Esophagus squamous epithelium (tissue), 5 donors: ENCODE results near the gene FCHSD1. TPM values are rescaled to one million over a fixed set of nuclear protein-coding genes. Genes with fewer than 3 reads are reported as not detected.

Experiments used
- DNase-seq: peaks from one replicate; lab custom pipeline; 2025; lab: John Stamatoyannopoulos, UW
- H3K27ac ChIP-seq, 4 donors: fragments of 200-600 bp; sonication (generic); one replicate each; pipeline ENCODE4 v1.5.1; 2016 to 2019; ENCODE audit warnings: mild to moderate bottlenecking in 1 of 4
- H3K27me3 ChIP-seq, 4 donors: fragments of 200-600 bp; sonication (generic); 1 replicate in 3 of 4; 2 replicates in 1 of 4; pipeline versions ENCODE4 v1.5.1 to v1.6.0; 2017 to 2021; ENCODE audit warnings: antibody characterized with exemption in 1 of 4
- H3K36me3 ChIP-seq, 3 donors: fragments of 200-600 bp; sonication (generic); one replicate each; pipeline ENCODE4 v1.5.1; 2016 to 2019
- H3K4me1 ChIP-seq, 3 donors: fragments of 200-600 bp; sonication (generic); one replicate each; pipeline ENCODE4 v1.5.1; 2017 to 2019
- H3K4me3 ChIP-seq, 4 donors: fragments of 200-600 bp; sonication (generic); 1 replicate in 3 of 4; 2 replicates in 1 of 4; pipeline ENCODE4 v1.5.1; 2016 to 2019; ENCODE audit warnings: mild to moderate bottlenecking in 2 of 4, moderate library complexity in 1 of 4
- H3K9me3 ChIP-seq, 3 donors: fragments of 200-600 bp; sonication (generic); one replicate each; pipeline ENCODE4 v1.5.1; 2016 to 2019
- POLR2A ChIP-seq, 4 donors: fragments of 450-650 bp; IDR thresholded peaks; one replicate each; pipeline ENCODE4 v1.6.1; 2017; ENCODE audit warnings: antibody characterized with exemption in 4 of 4, mild to moderate bottlenecking in 4 of 4, moderate library complexity in 3 of 4
- WGBS, 2 donors: methylation state at CpG; one replicate each; pipeline ENCODE4 v1.1.5; 2018; 5-methylcytosine and 5-hydroxymethylcytosine counted together
- intact Hi-C: fragments of 100-400 bp; cut with DNase I; formaldehyde crosslinking; loops from one replicate; pipeline ENCODE4 v1.15.0; 2022
- total RNA-seq, 4 donors: library from RNA; depleted of rRNA; stranded (reverse); fragments of >200 nt; gene quantifications; one replicate each; pipeline ENCODE4 v1.1.0, GENCODE V29; 2016
- TF ChIP-seq, protein P1 (sequence below), 6 experiments: fragments of 450-650 bp in 4 of 6; fragments of 200-600 bp in 2 of 6; sonication (generic) in 2 of 6; IDR thresholded peaks; one replicate each; pipeline ENCODE4 v1.5.1; 2016 to 2019; ENCODE audit warnings: antibody characterized with exemption in 6 of 6, mild to moderate bottlenecking in 4 of 6, moderate library complexity in 4 of 6
- donor health status: DM: yes; HTN: yes; CAD: no.

FCHSD1 gene
- total RNA-seq, 4 donors from 2014 or later: 6.0 to 27.7 (median 10.4) TPM

GRCh38 chr5:141662028-141662427 is 10.8 kb upstream of the FCHSD1 start:
- Histone ChIP-seq H3K36me3 (peaks cover 0 to 25% (median 0%) of the 10 kb centered on the region in 3 donors), H3K4me3 (no peak overlapping the region), H3K4me1 (peaks cover 0 to 6% (median 0%) of the 10 kb centered on the region in 3 donors), H3K27me3 (no peaks in the 10 kb centered on the region), H3K9me3 (no peaks in the 10 kb centered on the region), H3K27ac (no peak overlapping the region)
- intact Hi-C loops: no loop called here
- TF ChIP-seq POLR2A (IDR thresholded peaks at IDR 0.05): no peak
- TF ChIP-seq, protein P1, sequence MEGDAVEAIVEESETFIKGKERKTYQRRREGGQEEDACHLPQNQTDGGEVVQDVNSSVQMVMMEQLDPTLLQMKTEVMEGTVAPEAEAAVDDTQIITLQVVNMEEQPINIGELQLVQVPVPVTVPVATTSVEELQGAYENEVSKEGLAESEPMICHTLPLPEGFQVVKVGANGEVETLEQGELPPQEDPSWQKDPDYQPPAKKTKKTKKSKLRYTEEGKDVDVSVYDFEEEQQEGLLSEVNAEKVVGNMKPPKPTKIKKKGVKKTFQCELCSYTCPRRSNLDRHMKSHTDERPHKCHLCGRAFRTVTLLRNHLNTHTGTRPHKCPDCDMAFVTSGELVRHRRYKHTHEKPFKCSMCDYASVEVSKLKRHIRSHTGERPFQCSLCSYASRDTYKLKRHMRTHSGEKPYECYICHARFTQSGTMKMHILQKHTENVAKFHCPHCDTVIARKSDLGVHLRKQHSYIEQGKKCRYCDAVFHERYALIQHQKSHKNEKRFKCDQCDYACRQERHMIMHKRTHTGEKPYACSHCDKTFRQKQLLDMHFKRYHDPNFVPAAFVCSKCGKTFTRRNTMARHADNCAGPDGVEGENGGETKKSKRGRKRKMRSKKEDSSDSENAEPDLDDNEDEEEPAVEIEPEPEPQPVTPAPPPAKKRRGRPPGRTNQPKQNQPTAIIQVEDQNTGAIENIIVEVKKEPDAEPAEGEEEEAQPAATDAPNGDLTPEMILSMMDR (IDR thresholded peaks at IDR 0.05): no peak
- DNase-seq: no peak
- WGBS, 2 donors: 81% methylated on average over 13 of the region's 17 CpGs; no CpG with 5 or more reads in 1 of the 2 donors

DNA sequence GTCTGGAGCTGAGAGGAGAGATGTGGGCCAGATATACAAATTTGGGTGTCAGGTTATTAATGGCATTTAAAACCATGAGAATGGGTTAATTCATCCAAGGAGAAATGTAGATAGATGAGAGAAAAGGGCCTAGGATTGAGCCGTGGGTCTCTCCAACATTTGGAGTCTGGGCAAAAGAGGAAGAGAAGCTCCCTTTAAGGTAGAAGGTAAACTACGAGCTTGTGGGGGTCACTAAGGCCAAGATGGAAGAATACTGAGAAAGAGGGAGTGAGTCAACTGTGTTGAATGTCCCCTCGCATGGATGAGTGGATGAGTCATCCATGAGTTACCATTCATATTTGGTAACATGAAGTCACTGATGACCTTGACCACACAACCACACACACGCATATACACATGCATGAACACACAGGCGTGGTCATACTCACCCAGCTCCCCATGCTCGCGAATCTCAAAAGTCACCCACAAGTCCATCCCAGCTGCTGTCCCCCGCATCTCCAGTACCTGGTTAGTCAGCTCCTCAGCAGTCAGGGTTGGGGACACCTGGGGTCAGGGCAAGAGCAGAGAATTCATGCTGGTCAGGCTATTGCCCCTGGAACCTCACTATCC is 6.8 kb upstream of the FCHSD1 start:
- H3K27me3 ChIP-seq: no peaks in the 10 kb centered on the region
- no peak overlapping the region for H3K4me3 ChIP-seq
- no peaks in the 10 kb centered on the region for H3K4me1 ChIP-seq
- no peak for DNase-seq
- H3K36me3 ChIP-seq: peaks cover 0 to 32% (median 0%) of the 10 kb centered on the region in 3 donors
- H3K9me3 ChIP-seq: no peaks in the 10 kb centered on the region
- no peak for TF ChIP-seq POLR2A (IDR thresholded peaks at IDR 0.05)
- TF ChIP-seq, protein P1 (IDR thresholded peaks at IDR 0.05): no peak
- intact Hi-C loops: no loop called here
- no peak overlapping the region for H3K27ac ChIP-seq
- WGBS, 2 donors: 72 to 75% methylated on average over 8 of the region's 8 CpGs

GRCh38 chr5:141657404-141657803 is 6.2 kb upstream of the FCHSD1 start:
- no peaks in the 10 kb centered on the region for H3K9me3 ChIP-seq
- intact Hi-C loops: no loop called here
- TF ChIP-seq, protein P1 (IDR thresholded peaks at IDR 0.05): no peak
- TF ChIP-seq POLR2A (IDR thresholded peaks at IDR 0.05): no peak
- H3K36me3 ChIP-seq: peaks cover 0 to 30% (median 0%) of the 10 kb centered on the region in 3 donors
- no peaks in the 10 kb centered on the region for H3K27me3 ChIP-seq
- WGBS, 2 donors: 91 to 100% methylated on average over 1 of the region's 1 CpG
- H3K27ac ChIP-seq: no peak overlapping the region
- H3K4me1 ChIP-seq: no peaks in the 10 kb centered on the region
- H3K4me3 ChIP-seq: no peak overlapping the region
- DNase-seq: no peak

- H3K36me3 ChIP-seq: peaks cover 0 to 30% (median 0%) of the 10 kb centered on the region in 3 donors
- H3K4me1 ChIP-seq: peaks cover under 1 to 7% (median 5%) of the 10 kb centered on the region in 3 donors
- WGBS, 2 donors: 82% methylated on average over 7 of the region's 9 CpGs; no CpG with 5 or more reads in 1 of the 2 donors
- no peak for TF ChIP-seq POLR2A (IDR thresholded peaks at IDR 0.05)
- TF ChIP-seq, protein P1 (IDR thresholded peaks at IDR 0.05): no peak
- no peaks in the 10 kb centered on the region for H3K9me3 ChIP-seq
- H3K27me3 ChIP-seq: no peaks in the 10 kb centered on the region
- DNase-seq: no peak
- intact Hi-C loops: no loop called here
- H3K4me3 ChIP-seq: no peak overlapping the region
- H3K27ac ChIP-seq: no peak overlapping the region
These were observed 5.2 kb upstream of the FCHSD1 start for GRCh38 chr5:141656396-141656795.

DNA sequence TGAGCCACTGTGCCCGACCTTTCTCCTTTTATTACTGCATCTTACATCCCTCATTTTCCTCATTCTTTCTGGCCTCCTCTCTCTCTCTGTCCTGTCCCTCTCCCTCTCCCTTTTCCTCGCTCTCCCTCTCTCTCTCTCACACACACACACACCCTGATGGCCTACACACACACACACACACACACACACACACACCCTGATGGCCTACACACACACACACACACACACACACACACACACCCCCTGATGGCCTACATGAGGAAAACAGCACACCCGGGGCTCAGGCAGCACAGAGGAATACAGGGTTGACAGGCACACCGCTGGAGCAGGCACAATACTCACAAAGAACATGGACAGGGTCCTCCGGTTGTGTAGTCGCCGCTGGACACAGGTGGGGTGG is 3.8 kb upstream of the FCHSD1 start:
- peaks cover 10 to 20% (median 13%) of the 10 kb centered on the region in 3 donors for H3K4me1 ChIP-seq
- WGBS, 2 donors: 84 to 92% methylated on average over 6 to 7 of the region's 7 CpGs
- intact Hi-C loops: no loop called here
- DNase-seq: no peak
- no peak for TF ChIP-seq POLR2A (IDR thresholded peaks at IDR 0.05)
- H3K27ac ChIP-seq: no peak overlapping the region
- H3K27me3 ChIP-seq: no peaks in the 10 kb centered on the region
- H3K9me3 ChIP-seq: no peaks in the 10 kb centered on the region
- H3K4me3 ChIP-seq: no peak overlapping the region
- H3K36me3 ChIP-seq: peaks cover 0 to 30% (median 0%) of the 10 kb centered on the region in 3 donors
